Activated naive CD8-positive, alpha-beta T cell treated with anti-CD3 and anti-CD28 coated beads, Interleukin-2, amount 10 ng/mL, durations not matched to agents 7 days and 5 days (primary cell): ENCODE measurements around the gene MAF. TPM values are rescaled to one million over a fixed set of nuclear protein-coding genes. Genes with fewer than 3 reads are reported as not detected.

Experiments
- ATAC-seq: fragments of 150-1000 bp; cut with Tn5 transposase; one replicate; pipeline ENCODE4 v1.10.0; 2021; ENCODE audit warnings: low read depth, moderate library complexity
- POLR2A ChIA-PET: fragments of 350-600 bp; sonication (Branson Sonifier 250); formaldehyde crosslinking; loops from one replicate; lab custom pipeline; 2021; ENCODE audit warnings: antibody characterized with exemption; lab: Charles Lee
- DNase-seq: peaks from one replicate; pipeline ENCODE4 v3.0.0; 2021
- H3K27ac Mint-ChIP-seq: one replicate; pipeline ENCODE4 v1.8.0; 2022; ENCODE audit warnings: mild to moderate bottlenecking, mixed read lengths
- H3K27me3 Mint-ChIP-seq: one replicate; pipeline ENCODE4 v1.8.0; 2022; ENCODE audit warnings: mild to moderate bottlenecking, moderate library complexity, mixed read lengths
- H3K36me3 Mint-ChIP-seq: one replicate; pipeline ENCODE4 v1.8.0; 2021; ENCODE audit warnings: mild to moderate bottlenecking, mixed read lengths
- H3K4me1 Mint-ChIP-seq: one replicate; pipeline ENCODE4 v1.8.0; 2021; ENCODE audit warnings: mixed read lengths
- H3K4me3 Mint-ChIP-seq: one replicate; pipeline ENCODE4 v1.8.0; 2022; ENCODE audit warnings: mild to moderate bottlenecking, moderate library complexity, mixed read lengths
- H3K9me3 Mint-ChIP-seq: one replicate; pipeline ENCODE4 v1.8.0; 2021; ENCODE audit warnings: mixed read lengths
- total RNA-seq, 2 experiments: library from RNA; stranded (reverse); gene quantifications; one replicate each; pipeline ENCODE4 v1.2.3, GENCODE V29; 2021

Gene MAF
- total RNA-seq: 1 to 10 TPM; 7.6 to 8.8 TPM

DNA sequence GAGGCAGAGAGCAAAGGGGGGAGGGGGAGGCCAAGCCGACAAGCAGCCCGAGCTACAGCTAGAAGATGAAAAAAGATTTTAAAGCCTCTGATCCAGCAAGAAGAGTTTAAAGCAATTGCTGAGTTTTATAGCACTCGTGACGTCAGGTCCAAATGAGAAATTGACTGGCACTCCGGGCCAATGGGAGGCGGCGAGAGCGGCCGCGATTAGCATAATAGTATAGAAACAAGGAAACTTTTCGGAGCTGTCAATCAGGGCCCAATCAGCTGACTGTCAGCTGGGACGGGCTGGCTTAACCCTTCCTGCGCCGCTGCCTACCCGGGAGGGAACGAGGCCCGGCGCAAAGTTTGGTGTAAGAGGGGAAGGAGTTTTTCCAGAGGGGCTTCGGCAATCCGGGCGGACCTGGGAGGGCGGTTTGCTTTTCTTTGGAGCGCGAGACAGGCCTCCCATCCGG lies at the start of gene MAF:
TSS of gene MAF (minus strand) at position 100 of the 454 bp plus-strand sequence. CDS start 835 bp downstream, outside the sequence.
- Mint-ChIP-seq H3K9me3 (no peaks in the 10 kb centered on the region), H3K36me3 (no peaks in the 10 kb centered on the region), H3K4me3 (peak within 1 kb of the TSS; percentile 86), H3K27ac (peak within 1 kb of the TSS; percentile 45), H3K27me3 (peaks cover 72% of the 10 kb centered on the region), H3K4me1 (peaks cover 18% of the 10 kb centered on the region)
- POLR2A ChIA-PET: interaction anchor here (1.2 kb wide), 1 partner anchor 330 kb away, joined by 7 read pairs; no protein-coding TSS in a partner anchor
- ATAC-seq: peak; percentile 76
- peak; percentile 69 for DNase-seq

DNA sequence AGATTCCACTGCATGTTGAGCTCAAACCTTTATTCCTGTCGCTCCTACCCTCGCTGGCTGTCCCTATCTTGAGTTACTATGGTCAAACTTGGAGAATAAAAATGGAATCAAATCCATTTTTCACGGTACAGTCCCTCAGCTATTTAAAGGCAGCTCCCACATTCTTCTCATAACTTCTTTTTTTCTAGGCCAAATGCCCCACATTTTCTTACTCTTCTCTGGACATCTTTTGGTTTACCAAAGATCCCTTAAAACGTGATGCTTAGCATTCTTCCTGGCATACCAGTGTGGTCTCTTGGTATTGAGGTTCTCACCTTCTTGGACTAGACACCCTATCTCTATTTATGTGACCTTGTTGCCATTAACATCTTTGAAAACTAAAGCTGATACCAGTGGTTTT lies 48.3 kb upstream of the MAF start:
- H3K4me3 Mint-ChIP-seq: no peak overlapping the region
- H3K4me1 Mint-ChIP-seq: no peaks in the 10 kb centered on the region
- H3K36me3 Mint-ChIP-seq: no peaks in the 10 kb centered on the region
- no peaks in the 10 kb centered on the region for H3K9me3 Mint-ChIP-seq
- ATAC-seq (no peak), DNase-seq (no peak)
- POLR2A ChIA-PET: no interaction called here
- H3K27ac Mint-ChIP-seq: no peak overlapping the region
- peaks cover 5% of the 10 kb centered on the region for H3K27me3 Mint-ChIP-seq

GRCh38 chr16:79647586-79647985 lies 47.0 kb upstream of the MAF start:
- H3K36me3 Mint-ChIP-seq: no peaks in the 10 kb centered on the region
- ATAC-seq: no peak
- peaks cover 5% of the 10 kb centered on the region for H3K4me1 Mint-ChIP-seq
- no peak overlapping the region for H3K4me3 Mint-ChIP-seq
- POLR2A ChIA-PET: no interaction called here
- DNase-seq: no peak
- H3K27me3 Mint-ChIP-seq: peaks cover 7% of the 10 kb centered on the region
- H3K9me3 Mint-ChIP-seq: no peaks in the 10 kb centered on the region
- no peak overlapping the region for H3K27ac Mint-ChIP-seq

GRCh38 chr16:79645701-79646100 lies 45.2 kb upstream of the MAF start:
- POLR2A ChIA-PET: no interaction called here
- DNase-seq: no peak
- no peak overlapping the region for H3K4me3 Mint-ChIP-seq
- H3K27me3 Mint-ChIP-seq: peaks cover 14% of the 10 kb centered on the region
- no peak for ATAC-seq
- no peaks in the 10 kb centered on the region for H3K36me3 Mint-ChIP-seq
- no peak overlapping the region for H3K27ac Mint-ChIP-seq
- no peaks in the 10 kb centered on the region for H3K9me3 Mint-ChIP-seq
- H3K4me1 Mint-ChIP-seq: peaks cover 13% of the 10 kb centered on the region

GRCh38 chr16:79644971-79645667 lies 44.6 kb upstream of the MAF start:
- Mint-ChIP-seq H3K4me1 (peaks cover 14% of the 10 kb centered on the region), H3K9me3 (no peaks in the 10 kb centered on the region), H3K27ac (no peak overlapping the region), H3K4me3 (no peak overlapping the region), H3K36me3 (no peaks in the 10 kb centered on the region), H3K27me3 (peaks cover 16% of the 10 kb centered on the region)
- POLR2A ChIA-PET: no interaction called here
- ATAC-seq: no peak
- no peak for DNase-seq

DNA sequence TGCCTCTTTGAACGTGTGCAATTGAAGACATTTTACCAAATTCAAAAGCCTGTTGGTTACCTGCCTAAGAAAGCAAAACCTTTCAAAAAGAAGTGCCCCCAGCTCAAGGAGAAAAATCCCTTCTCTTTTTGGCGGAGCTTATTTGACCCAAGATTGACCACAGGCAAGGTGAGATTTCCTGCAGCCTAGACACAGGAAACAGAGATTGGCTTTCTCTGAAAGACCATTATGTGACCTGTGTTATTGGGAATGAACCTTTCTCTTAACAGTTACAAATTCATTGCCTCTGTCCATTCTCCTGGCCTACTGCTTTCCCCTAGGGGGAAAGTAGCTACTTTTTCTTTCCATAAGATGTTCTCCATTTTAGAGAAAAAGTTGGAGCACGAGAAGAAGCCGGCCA lies 42.1 kb upstream of the MAF start:
- H3K4me1 Mint-ChIP-seq: peaks cover 19% of the 10 kb centered on the region
- H3K36me3 Mint-ChIP-seq: no peaks in the 10 kb centered on the region
- POLR2A ChIA-PET: interaction anchor here (0.6 kb wide), 1 partner anchor 616 kb away, joined by 3 read pairs; no protein-coding TSS in a partner anchor
- DNase-seq: no peak
- H3K9me3 Mint-ChIP-seq: no peaks in the 10 kb centered on the region
- H3K4me3 Mint-ChIP-seq: no peak overlapping the region
- H3K27ac Mint-ChIP-seq: no peak overlapping the region
- no peak for ATAC-seq
- H3K27me3 Mint-ChIP-seq: peaks cover 20% of the 10 kb centered on the region

- peaks cover 19% of the 10 kb centered on the region for H3K4me1 Mint-ChIP-seq
- peaks cover 23% of the 10 kb centered on the region for H3K27me3 Mint-ChIP-seq
- H3K27ac Mint-ChIP-seq: peak overlapping the region; percentile 17
- DNase-seq (no peak), ATAC-seq (no peak)
- peak overlapping the region; percentile 37 for H3K4me3 Mint-ChIP-seq
- POLR2A ChIA-PET: no interaction called here
- no peaks in the 10 kb centered on the region for H3K36me3 Mint-ChIP-seq
- no peaks in the 10 kb centered on the region for H3K9me3 Mint-ChIP-seq
Observed at GRCh38 chr16:79640513-79641360, 40.2 kb upstream of the MAF start.

- ATAC-seq: no peak
- POLR2A ChIA-PET: no interaction called here
- Mint-ChIP-seq H3K9me3 (no peaks in the 10 kb centered on the region), H3K27ac (peak overlapping the region; percentile 22), H3K4me1 (peaks cover 19% of the 10 kb centered on the region), H3K36me3 (no peaks in the 10 kb centered on the region), H3K27me3 (peaks cover 23% of the 10 kb centered on the region), H3K4me3 (peak overlapping the region; percentile 14)
- no peak for DNase-seq
Observed at GRCh38 chr16:79639576-79640311, 39.2 kb upstream of the MAF start.

GRCh38 chr16:79638386-79638785 lies 37.8 kb upstream of the MAF start:
- POLR2A ChIA-PET: no interaction called here
- Mint-ChIP-seq H3K4me1 (peaks cover 19% of the 10 kb centered on the region), H3K36me3 (no peaks in the 10 kb centered on the region), H3K9me3 (no peaks in the 10 kb centered on the region), H3K27me3 (peaks cover 18% of the 10 kb centered on the region), H3K4me3 (no peak overlapping the region), H3K27ac (no peak overlapping the region)
- DNase-seq (no peak), ATAC-seq (no peak)

GRCh38 chr16:79635488-79635887 lies 35.0 kb upstream of the MAF start:
- Mint-ChIP-seq H3K4me1 (peaks cover 5% of the 10 kb centered on the region), H3K4me3 (no peak overlapping the region), H3K27me3 (peaks cover 11% of the 10 kb centered on the region), H3K36me3 (no peaks in the 10 kb centered on the region), H3K27ac (no peak overlapping the region), H3K9me3 (no peaks in the 10 kb centered on the region)
- POLR2A ChIA-PET: no interaction called here
- DNase-seq (no peak), ATAC-seq (no peak)

GRCh38 chr16:79634298-79634697 lies 33.8 kb upstream of the MAF start:
- Mint-ChIP-seq H3K4me1 (no peaks in the 10 kb centered on the region), H3K27ac (no peak overlapping the region), H3K36me3 (no peaks in the 10 kb centered on the region), H3K4me3 (no peak overlapping the region), H3K27me3 (peaks cover 7% of the 10 kb centered on the region), H3K9me3 (peaks cover 2% of the 10 kb centered on the region)
- POLR2A ChIA-PET: no interaction called here
- DNase-seq: no peak
- no peak for ATAC-seq

DNA sequence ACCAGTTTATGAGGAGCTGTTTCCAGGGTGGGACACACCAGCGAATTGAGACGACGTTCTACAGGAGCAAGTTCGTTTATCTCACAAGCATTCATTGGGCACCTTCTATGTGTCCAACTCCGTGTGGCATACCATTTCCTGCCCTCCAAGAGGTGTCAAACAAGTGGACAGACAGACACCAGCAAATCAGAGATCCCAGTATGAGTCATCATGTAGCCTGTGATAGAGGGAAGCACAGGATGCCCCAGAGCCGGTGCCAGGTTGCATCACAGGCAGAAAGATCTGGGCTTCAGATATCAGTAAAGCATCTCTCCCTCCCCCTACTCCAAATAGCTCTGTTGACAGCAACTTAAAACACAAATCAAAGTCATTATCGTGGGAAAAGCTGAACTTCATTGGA lies 31.8 kb upstream of the MAF start:
- Mint-ChIP-seq H3K4me3 (no peak overlapping the region), H3K27me3 (peaks cover 3% of the 10 kb centered on the region), H3K27ac (no peak overlapping the region), H3K9me3 (peaks cover 2% of the 10 kb centered on the region), H3K4me1 (peaks cover 10% of the 10 kb centered on the region), H3K36me3 (no peaks in the 10 kb centered on the region)
- POLR2A ChIA-PET: no interaction called here
- no peak for ATAC-seq
- DNase-seq: no peak

- POLR2A ChIA-PET: no interaction called here
- DNase-seq (no peak), ATAC-seq (no peak)
- Mint-ChIP-seq H3K9me3 (peaks cover 2% of the 10 kb centered on the region), H3K4me1 (peaks cover 10% of the 10 kb centered on the region), H3K27me3 (peaks cover 8% of the 10 kb centered on the region), H3K4me3 (no peak overlapping the region), H3K27ac (no peak overlapping the region), H3K36me3 (no peaks in the 10 kb centered on the region)
Observed at GRCh38 chr16:79628988-79629387, 28.5 kb upstream of the MAF start.
